GM21723 (cell line): ENCODE data around the gene TBC1D19.

Experiments used
- ATAC-seq: cut with Tn5 transposase; IDR thresholded peaks from one replicate; pipeline ENCODE4 v1.9.1; 2021; ENCODE audit warnings: mild to moderate bottlenecking, moderate library complexity; ENCODE audit not compliant: unreplicated experiment

Gene TBC1D19

GRCh38 chr4:26729027-26729426, 145.1 kb downstream of the TBC1D19 start:
- ATAC-seq = no peak

GRCh38 chr4:26729547-26729946, 145.7 kb downstream of the TBC1D19 start:
- ATAC-seq = no peak

GRCh38 chr4:26731351-26732035, 147.6 kb downstream of the TBC1D19 start:
- ATAC-seq = peak; percentile 88

- ATAC-seq = no peak
These were observed 148.5 kb downstream of the TBC1D19 start for GRCh38 chr4:26732356-26732755.

GRCh38 chr4:26736621-26737020, 152.7 kb downstream of the TBC1D19 start:
- no peak for ATAC-seq

GRCh38 chr4:26737385-26737784, 153.5 kb downstream of the TBC1D19 start:
- no peak for ATAC-seq

- ATAC-seq = no peak
These were observed 157.6 kb downstream of the TBC1D19 start for GRCh38 chr4:26741491-26741871.

- peak; percentile 99 for ATAC-seq
These were observed 162.9 kb downstream of the TBC1D19 start for GRCh38 chr4:26746802-26747213.

GRCh38 chr4:26748811-26749210, 164.9 kb downstream of the TBC1D19 start:
- ATAC-seq = peak; percentile 24

GRCh38 chr4:26749867-26750266, 166.0 kb downstream of the TBC1D19 start:
- ATAC-seq = no peak

GRCh38 chr4:26751004-26751403, 167.1 kb downstream of the TBC1D19 start:
- ATAC-seq = no peak

GRCh38 chr4:26751838-26752237, 168.0 kb downstream of the TBC1D19 start:
- peak; percentile 92 for ATAC-seq

GRCh38 chr4:26753187-26753586, 169.3 kb downstream of the TBC1D19 start:
- ATAC-seq = no peak

GRCh38 chr4:26753617-26754016, 169.7 kb downstream of the TBC1D19 start:
- no peak for ATAC-seq

- ATAC-seq = no peak
These were observed 173.9 kb downstream of the TBC1D19 start for GRCh38 chr4:26757751-26758150.

- no peak for ATAC-seq
These were observed 175.0 kb downstream of the TBC1D19 start for GRCh38 chr4:26758899-26759298.

GRCh38 chr4:26762650-26763049, 178.8 kb downstream of the TBC1D19 start:
- ATAC-seq = no peak

GRCh38 chr4:26763063-26763462, 179.2 kb downstream of the TBC1D19 start:
- ATAC-seq = no peak

- ATAC-seq = no peak
These were observed 179.8 kb downstream of the TBC1D19 start for GRCh38 chr4:26763648-26764047.

GRCh38 chr4:26764231-26764630, 180.3 kb downstream of the TBC1D19 start:
- no peak for ATAC-seq

- ATAC-seq = no peak
These were observed 181.6 kb downstream of the TBC1D19 start for GRCh38 chr4:26765515-26765914.

- ATAC-seq = no peak
These were observed 182.3 kb downstream of the TBC1D19 start for GRCh38 chr4:26766141-26766540.
